ENCODE data around the gene GTPBP4.
"Not testable (repeated sequence)": the region's sequence is repeated elsewhere in the genome, so short reads cannot be mapped to it uniquely, and the experiment has no call there.

GTPBP4 gene

DNA sequence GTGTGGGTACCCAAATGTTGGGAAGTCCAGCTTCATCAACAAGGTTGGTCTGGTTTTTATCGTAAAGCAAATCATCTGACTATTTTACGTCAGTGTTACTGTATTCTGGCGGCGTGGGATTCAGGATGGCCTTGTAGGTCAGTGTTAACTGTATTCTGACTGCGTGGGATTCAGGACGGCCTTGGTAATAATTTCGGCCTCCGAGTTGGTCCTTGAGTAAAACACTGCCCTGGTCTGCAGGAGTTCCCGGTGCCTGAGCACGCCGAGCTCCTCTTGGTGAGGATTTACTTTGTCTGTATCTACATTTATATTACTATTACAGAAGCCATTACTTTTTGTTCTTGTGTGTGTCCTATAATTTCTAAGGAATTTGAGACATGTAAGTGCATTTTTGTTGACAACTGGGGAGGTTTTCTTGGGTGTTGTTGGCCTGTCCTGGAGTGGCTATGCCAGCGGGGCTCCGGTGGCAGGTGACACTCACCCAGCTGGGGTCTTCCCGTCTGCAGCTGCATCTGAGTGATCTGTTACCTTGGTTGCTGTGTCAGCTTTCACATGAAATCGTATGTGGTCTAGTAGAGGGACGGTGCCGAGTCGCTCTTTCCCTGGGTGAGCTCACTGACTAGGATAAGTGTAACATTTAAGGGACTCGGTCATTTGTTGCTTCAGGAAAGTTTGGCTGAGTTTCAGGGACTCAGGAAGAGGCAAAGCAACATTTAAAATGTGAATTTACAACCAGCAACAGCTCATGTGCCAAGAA is 9.2 kb downstream of the GTPBP4 start:
- no peak overlapping the region for H3K4me3 ChIP-seq (ENCODE audit: low read depth, low read length)
- no peak for DNase-seq (ENCODE audit: low read depth)
- TF ChIP-seq POLR2A (IDR thresholded peaks at IDR 0.05; ENCODE audit: extremely low read depth, insufficient read length) (no peak), MYC (IDR thresholded peaks at IDR 0.05; ENCODE audit: low read depth, low read length) (no peak), MAX (IDR thresholded peaks at IDR 0.05; ENCODE audit: low read depth, low read length) (no peak)
- TF ChIP-seq, protein P1, sequence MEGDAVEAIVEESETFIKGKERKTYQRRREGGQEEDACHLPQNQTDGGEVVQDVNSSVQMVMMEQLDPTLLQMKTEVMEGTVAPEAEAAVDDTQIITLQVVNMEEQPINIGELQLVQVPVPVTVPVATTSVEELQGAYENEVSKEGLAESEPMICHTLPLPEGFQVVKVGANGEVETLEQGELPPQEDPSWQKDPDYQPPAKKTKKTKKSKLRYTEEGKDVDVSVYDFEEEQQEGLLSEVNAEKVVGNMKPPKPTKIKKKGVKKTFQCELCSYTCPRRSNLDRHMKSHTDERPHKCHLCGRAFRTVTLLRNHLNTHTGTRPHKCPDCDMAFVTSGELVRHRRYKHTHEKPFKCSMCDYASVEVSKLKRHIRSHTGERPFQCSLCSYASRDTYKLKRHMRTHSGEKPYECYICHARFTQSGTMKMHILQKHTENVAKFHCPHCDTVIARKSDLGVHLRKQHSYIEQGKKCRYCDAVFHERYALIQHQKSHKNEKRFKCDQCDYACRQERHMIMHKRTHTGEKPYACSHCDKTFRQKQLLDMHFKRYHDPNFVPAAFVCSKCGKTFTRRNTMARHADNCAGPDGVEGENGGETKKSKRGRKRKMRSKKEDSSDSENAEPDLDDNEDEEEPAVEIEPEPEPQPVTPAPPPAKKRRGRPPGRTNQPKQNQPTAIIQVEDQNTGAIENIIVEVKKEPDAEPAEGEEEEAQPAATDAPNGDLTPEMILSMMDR (IDR thresholded peaks at IDR 0.05; ENCODE audit: low read depth, low read length), result no peak

- DNase-seq (ENCODE audit: low read depth), result no peak
- H3K4me3 ChIP-seq (ENCODE audit: low read depth, low read length), result no peak overlapping the region
- TF ChIP-seq, protein P1 (IDR thresholded peaks at IDR 0.05; ENCODE audit: low read depth, low read length), result no peak
- TF ChIP-seq POLR2A (IDR thresholded peaks at IDR 0.05; ENCODE audit: extremely low read depth, insufficient read length) (no peak), MYC (IDR thresholded peaks at IDR 0.05; ENCODE audit: low read depth, low read length) (no peak), MAX (IDR thresholded peaks at IDR 0.05; ENCODE audit: low read depth, low read length) (no peak)
These were observed 14.3 kb downstream of the GTPBP4 start for GRCh38 chr10:1002425-1003006.

GRCh38 chr10:1003884-1004670 is 15.8 kb downstream of the GTPBP4 start:
- DNase-seq (ENCODE audit: low read depth), result no peak
- no peak overlapping the region for H3K4me3 ChIP-seq (ENCODE audit: low read depth, low read length)
- TF ChIP-seq MAX (IDR thresholded peaks at IDR 0.05; ENCODE audit: low read depth, low read length) (no peak), MYC (IDR thresholded peaks at IDR 0.05; ENCODE audit: low read depth, low read length) (no peak)

DNA sequence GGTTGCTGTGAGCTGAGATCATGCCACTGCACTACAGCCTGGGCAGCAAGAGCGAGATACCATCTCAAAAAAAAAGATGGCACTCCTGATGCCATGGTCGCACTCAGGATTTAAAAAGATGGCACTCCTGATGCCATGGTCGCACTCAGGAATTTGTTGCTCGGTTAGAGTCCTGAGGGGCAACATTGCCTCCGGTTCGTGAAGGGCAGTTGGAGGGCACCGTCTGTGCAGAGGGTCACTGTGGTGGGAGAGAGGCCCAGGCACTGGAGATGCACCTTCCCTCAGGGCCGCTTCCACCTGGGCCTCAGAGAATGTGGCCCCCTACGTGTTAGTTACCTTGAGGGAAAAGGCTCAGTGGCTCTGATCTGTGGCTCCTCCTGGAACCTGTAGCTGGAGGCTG is 18.3 kb downstream of the GTPBP4 start:
- DNase-seq (ENCODE audit: low read depth), result no peak
- TF ChIP-seq, protein P1 (IDR thresholded peaks at IDR 0.05; ENCODE audit: low read depth, low read length), result no peak
- no peak for TF ChIP-seq MAX (IDR thresholded peaks at IDR 0.05; ENCODE audit: low read depth, low read length)

DNA sequence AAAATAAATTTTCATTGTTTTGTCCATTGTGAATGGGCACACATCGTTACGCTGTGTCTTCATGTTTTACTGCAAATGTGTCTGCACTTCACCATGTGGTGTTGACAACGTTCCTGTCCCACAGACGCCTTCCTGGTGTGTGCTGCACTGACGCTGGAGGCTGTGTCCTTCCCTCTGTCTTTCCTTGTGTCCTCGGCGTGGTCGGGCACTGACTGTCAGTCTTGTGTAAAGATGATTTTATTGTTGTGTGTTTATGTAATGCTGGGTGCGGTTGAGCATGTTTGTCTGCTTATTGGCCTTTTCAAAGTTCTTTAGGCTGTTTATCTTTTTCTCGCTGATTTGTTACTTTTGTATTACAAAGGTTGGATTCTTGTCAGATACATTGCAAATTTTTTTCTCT is 19.3 kb downstream of the GTPBP4 start:
- TF ChIP-seq MAX (IDR thresholded peaks at IDR 0.05; ENCODE audit: low read depth, low read length), result no peak
- TF ChIP-seq, protein P1 (IDR thresholded peaks at IDR 0.05; ENCODE audit: low read depth, low read length), result no peak
- no peak for TF ChIP-seq POLR2A (IDR thresholded peaks at IDR 0.05; ENCODE audit: extremely low read depth, insufficient read length)
- no peak for TF ChIP-seq MYC (IDR thresholded peaks at IDR 0.05; ENCODE audit: low read depth, low read length)
- no peak overlapping the region for H3K4me3 ChIP-seq (ENCODE audit: low read depth, low read length)
- DNase-seq (ENCODE audit: low read depth), result no peak

More for the DNA sequence above, 18.3 kb downstream of the GTPBP4 start:
- H3K4me3 ChIP-seq (ENCODE audit: low read depth, low read length), result no peak overlapping the region

GRCh38 chr10:1009071-1009494 is 20.8 kb downstream of the GTPBP4 start:
- no peak overlapping the region for H3K4me3 ChIP-seq (ENCODE audit: low read depth, low read length)
- TF ChIP-seq POLR2A (IDR thresholded peaks at IDR 0.05; ENCODE audit: extremely low read depth, insufficient read length), result no peak
- TF ChIP-seq MYC (IDR thresholded peaks at IDR 0.05; ENCODE audit: low read depth, low read length), result no peak
- no peak for TF ChIP-seq MAX (IDR thresholded peaks at IDR 0.05; ENCODE audit: low read depth, low read length)
- TF ChIP-seq, protein P1 (IDR thresholded peaks at IDR 0.05; ENCODE audit: low read depth, low read length), result no peak
- no peak for DNase-seq (ENCODE audit: low read depth)

GRCh38 chr10:1009947-1010346 is 21.7 kb downstream of the GTPBP4 start:
- not testable (repeated sequence) for DNase-seq (ENCODE audit: low read depth); H3K4me3 ChIP-seq (ENCODE audit: low read depth, low read length)
